Activated gamma-delta T cell (primary cell): ENCODE measurements around the gene C16orf74.

ENCODE experiments used
- DNase-seq: peaks from one replicate; lab custom pipeline; 2025; lab: John Stamatoyannopoulos, UW

The C16orf74 gene

DNA sequence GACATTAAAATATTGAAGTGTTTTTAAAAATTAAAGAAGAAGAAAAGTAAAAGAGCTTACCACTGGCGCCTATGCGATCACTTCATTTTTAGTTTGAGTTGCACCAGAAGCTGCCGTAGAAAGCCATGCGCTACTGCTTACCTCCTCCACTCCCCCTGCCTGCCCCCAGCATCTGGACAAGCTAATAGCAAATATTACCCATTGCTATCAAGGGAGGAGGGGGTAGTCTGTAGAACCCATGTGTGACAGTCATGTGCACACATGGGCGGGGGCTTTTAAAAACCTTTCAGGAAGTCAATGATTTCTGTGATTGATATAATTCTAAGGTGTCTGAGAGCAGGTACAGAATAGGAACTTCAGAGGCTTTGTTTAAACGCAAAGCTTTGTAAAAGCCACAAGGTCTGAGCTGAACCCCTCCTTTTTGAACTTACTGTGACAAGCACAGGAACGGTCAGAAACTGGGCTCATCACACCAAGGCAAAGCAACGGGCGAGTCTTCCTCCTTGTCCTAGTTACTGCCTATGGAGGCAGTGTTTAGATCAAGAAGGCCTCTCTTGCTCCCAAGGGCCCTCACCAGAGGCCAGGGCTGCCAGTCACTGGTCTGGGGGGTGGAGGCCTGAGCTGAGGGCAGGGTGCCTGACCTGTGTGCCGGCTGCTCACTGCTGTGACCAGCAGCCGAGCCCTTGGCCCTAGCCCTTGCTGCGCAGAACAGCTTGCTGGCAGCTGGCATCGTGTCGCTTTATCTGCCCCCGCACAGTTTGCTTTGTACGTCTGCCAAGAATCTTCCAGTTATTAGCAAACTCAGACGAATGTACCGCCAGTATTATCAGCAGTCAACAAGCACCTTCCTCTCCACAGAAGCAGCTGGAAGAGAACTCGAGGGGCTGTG lies 77.1 kb downstream of the C16orf74 start:
- DNase-seq, result no peak

GRCh38 chr16:85670840-85671239 lies 80.1 kb downstream of the C16orf74 start:
- DNase-seq, result no peak

DNA sequence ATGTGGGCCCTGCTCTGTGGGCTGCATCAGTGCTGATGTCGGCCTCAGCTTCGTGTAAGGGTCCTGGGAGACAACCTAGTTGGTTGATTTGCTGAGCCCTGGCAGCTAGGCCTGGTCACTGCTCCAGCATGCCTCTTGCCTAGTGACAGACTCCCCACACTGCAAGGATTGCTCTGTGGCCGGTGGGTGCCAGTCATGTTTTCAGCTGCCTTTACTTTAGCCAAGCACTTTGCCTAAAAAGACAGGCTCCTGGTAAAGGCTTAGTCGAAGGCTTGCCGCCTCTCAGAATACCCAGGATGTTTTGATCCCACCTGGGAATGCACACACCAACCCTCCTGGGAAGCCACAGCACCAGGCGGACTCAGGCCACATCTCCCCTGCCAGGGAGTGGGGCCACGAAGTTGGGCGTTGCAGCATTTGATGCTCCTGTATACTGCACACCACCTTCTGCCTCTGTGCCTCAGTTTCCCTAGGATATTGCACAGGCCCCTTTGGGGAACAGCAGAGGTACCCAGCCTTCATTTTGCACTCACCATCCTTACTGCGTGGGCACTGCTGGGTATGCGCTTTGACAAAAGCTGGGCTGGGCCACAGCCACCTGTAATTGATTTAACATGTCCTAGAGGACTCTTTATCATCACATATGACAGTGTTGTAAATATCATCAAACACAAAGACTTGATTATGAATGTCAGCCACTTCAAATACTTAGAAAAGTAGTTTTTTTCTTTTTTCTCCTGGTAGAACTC lies 82.0 kb downstream of the C16orf74 start:
- DNase-seq, result no peak

DNA sequence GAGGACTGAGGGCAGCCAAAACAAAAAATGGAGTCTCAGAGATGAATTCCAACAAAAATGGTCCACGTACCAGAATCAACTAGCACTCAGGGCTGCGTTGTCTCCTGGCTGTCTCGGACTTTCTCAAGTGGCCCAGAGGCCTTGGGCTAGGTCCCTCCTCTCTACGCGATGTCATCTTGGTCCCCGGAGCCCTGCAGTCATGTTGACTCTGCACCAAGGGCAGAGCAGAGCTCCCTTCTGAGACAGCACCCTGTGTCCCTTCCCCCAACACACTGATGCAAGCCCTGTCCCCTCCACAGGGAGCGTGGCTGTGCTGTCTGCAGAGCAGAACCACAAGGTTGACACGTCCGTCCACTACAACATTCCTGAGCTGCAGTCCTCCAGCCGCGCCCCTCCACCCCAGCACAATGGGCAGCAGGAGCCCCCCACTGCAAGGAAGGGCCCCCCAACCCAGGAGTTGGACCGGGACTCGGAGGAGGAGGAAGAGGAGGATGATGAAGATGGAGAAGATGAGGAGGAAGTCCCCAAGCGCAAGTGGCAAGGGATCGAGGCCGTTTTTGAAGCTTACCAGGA lies 83.0 kb downstream of the C16orf74 start:
- no peak for DNase-seq

GRCh38 chr16:85667261-85667660 lies 83.6 kb downstream of the C16orf74 start:
- DNase-seq, result no peak

GRCh38 chr16:85665929-85666328 lies 85.0 kb downstream of the C16orf74 start:
- DNase-seq, result no peak

GRCh38 chr16:85665373-85665740 lies 85.5 kb downstream of the C16orf74 start:
- no peak for DNase-seq

DNA sequence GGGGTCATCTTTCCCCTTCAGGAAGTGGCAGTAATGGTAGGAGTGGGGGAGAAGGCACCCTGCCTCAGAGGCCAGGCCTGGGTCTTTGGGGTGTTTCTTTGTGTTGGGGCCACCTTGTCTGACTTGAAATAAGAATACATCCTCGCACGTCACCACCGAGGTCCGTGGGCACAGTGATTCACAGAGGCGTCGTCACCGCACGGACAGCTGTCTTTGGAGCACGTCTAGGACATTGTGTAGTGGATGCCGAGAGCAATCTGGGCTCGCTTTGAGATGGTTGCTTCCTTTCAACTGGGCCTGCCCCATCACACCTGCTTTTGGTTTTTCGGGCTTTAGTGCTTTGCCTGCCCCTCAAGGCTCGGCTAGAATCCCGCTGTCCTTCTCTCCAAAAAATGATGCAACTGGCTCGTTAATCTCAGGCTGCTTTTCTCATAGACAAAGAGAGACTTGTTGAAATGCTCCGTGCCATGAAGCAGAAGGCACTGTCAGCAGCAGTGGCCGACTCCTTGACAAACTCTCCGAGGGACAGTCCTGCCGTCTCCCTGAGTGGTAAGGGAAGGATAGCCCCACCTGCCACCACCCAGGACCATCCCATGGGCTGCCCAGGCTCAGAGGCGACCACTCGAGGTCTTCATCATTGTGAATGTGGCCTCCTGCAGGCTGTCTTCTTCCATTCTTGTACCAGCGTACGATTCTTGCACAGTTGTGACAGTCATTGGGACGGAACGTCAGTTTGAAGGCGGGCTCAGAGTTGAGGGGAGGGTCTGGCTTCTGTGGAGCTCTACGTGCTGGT lies 86.1 kb downstream of the C16orf74 start:
- no peak for DNase-seq

DNA sequence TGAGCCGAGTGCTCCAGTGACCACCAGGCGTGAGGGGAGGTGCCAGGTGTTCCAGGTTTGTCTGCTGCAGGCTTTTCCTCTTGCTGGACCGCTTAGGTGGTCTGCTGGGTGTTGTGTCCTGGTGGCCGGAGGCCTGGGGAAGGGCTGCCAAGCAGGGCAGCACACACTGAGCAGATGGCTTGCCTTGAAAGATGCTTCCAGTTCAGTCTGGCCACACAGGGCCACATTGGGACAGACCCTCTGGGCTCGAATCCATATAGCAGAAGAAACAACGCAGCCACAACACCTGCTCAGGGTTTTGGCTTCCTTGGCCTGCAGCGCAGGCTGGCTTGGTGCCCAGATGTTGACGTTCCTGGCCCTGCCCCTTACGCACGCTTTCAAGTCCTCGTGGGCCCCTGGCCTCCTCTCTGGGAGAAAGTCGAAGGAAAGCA lies 87.0 kb downstream of the C16orf74 start:
- no peak for DNase-seq

DNA sequence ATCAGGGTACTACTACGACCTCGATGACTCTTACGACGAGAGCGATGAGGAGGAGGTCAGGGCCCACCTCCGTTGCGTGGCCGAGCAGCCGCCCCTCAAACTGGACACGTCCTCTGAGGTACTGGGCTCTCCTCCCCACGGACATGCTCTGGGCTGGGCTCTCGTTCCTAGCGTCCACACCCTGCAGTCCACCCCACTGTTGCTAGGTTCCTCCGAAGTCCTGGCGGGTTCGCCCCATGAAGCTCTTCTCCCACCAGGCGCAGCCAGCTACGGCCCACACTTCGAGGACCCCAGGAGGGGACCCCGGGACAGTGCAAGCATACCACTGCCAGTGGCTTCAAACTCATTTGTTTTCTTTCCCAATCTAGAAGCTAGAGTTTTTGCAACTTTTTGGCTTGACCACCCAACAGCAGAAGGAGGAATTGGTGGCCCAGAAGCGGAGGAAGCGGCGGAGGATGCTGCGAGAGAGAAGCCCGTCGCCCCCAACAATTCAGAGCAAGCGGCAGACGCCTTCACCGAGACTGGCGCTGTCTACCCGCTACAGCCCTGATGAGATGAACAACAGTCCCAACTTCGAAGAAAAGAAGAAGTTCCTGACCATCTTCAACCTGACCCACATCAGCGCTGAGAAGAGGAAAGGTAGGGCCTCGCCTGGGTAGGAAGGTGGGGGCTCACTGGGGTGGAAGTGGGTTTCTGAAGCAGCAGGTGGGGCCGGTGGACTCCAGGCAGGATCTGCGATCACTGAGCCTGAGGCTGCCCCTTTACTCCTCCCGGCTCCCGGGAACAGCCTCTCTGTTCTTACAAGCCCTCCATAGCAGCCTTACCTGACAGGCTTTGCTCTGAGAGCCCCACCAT lies 87.7 kb downstream of the C16orf74 start:
- DNase-seq, result no peak

DNA sequence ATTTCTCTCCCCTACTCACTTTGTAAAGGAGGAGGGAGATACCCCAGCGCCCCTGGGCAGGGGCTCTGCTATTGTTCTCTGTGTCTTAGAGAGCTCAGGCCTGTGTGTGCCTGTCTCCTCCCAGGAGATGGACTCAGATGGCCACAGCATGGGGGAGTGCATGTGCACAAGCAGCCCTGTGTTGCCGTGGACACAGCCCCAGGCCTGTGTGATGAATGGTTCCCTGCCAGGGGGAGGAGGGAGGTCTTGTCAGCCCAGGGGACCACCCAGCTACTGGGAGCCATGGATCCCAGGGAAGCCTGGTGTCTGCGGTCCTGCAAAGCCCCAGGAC lies 88.4 kb downstream of the C16orf74 start:
- no peak for DNase-seq

DNA sequence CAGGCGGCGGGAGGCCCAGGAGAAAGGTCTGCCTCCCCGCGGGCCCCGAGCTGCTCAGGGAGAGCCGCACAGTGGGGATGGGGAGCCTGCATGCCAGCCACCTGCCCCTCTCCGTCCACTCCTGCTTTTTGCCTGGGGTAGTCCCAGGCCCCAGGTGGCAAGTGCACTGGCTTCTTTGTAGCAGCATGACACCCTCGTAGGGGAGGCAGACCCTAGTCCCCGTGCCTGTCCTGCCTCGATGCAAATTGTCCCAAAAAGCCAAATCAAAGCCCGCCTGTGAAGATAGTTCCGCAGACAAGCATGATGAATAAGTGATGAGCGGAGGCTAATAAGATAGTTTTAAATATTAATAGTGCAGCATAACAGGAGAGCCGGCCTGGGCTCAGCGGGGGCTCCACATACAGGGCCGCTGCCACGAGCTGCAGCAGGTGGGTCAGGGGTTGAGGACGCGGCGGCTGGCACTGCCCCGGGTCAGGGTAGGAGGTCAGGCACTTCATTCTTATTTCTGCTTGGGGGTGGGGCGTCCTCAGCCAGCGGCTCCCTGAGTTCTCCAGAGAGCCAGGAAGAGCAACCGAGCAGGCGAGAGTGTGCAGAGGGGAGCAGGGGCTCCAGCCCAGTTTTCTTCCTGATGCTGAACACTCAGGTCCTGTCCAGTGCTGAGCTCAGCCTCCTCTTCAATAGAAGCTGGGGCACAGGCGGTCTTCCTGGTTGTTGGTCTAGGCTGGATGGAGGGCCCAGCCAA lies 89.0 kb downstream of the C16orf74 start:
- DNase-seq, result no peak

GRCh38 chr16:85660843-85661739 lies 89.8 kb downstream of the C16orf74 start:
- DNase-seq, result no peak

DNA sequence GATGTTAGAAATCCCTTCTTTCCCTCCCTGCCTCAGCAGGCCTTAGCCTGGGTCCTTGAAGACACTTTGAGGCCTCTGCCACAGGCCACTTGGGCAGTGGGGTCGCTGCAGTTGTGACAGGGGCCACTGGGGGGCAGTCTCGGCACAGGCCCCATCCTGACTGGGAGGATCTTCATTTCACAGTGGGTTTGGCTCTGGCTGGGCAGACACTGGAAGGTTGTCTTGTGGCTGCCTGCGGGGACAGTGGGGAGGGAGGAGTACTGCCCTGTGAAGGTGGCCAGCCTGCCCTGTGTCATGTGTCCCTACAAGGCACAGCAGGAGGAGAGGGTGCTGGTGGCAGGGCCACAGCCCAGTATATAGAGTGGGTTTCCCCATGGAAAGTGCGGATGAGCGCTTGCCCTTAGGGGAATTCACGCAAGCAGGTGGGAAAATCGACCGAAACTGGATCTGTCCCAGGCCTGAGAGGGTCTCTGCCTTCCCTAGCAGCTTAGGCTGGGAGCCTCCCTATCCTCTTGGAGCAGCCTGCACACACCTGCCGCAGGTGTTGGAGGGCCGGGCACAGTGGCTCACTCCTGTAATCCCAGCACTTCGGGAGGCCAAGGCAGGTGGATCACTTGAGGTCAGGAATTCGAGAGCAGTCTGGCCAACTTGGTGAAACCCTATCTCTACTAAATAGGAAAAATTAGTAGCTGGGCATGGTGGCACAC lies 90.9 kb downstream of the C16orf74 start:
- no peak for DNase-seq

DNA sequence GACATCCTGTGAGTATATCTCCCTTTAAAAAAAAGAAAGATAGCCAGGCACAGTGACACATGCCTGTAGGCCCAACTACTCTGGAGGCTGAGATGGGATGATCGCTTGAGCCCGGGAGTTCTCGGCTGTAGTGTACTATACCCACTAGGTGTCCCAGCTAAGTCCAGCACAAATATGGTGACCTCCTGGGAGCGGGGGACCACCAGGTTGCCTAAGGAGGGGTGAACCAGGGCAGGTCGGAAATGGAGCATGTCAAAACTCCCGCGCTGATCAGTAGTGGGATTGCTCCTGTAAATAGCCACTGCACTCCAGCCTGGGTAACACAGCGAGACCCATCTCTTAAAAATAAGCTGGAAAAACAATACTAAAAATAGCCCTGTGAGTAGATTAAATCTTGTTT lies 91.6 kb downstream of the C16orf74 start:
- no peak for DNase-seq

DNA sequence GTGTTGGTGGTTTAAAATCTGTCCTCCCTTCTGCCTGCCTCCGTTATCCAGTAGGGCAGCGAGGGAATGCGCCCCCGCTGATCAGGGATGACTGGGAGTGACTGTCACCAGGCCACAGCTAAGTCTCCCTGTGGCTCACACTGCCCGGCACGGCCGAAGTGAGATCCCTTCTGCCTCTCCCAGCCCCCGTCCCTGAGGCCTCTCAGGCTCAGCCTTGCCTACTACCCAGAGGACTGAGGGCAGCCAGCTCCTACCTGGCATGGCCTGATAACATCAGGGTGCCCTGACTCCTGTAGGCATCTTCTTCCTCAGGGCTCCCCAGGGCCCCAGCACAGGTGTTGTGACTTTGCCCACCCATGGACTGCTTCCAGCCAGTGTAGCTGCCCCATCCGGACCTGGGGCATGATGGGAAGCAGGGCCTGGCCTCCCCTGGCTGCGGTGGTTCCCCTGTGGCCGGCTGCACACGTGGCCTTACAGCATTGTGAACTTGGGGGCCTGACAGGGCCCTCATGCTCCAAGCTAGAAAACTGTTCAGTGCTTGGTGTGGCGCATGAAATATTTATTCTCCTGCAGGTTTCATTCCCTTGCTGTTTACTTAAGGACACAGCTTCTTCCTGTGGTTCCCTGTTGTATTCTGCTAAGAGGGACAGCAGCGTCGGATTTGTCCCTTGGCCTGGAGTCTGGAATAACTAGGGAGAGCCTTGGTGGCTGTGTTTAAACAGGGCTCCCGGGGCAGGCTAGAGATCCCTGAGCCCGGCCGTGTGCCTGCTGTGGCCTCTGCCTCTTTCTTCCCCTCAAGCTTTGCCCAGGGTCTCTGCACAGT lies 92.2 kb downstream of the C16orf74 start:
- no peak for DNase-seq

- DNase-seq, result no peak
Observed at GRCh38 chr16:85657996-85658395, 92.9 kb downstream of the C16orf74 start.
